HG03175 (cell line): ENCODE measurements around the gene MYLIP.

Experiments
- ATAC-seq: cut with Tn5 transposase; IDR thresholded peaks from one replicate; pipeline ENCODE4 v1.9.1; 2021; ENCODE audit warnings: mild to moderate bottlenecking, moderate library complexity; ENCODE audit not compliant: unreplicated experiment

Gene MYLIP

DNA sequence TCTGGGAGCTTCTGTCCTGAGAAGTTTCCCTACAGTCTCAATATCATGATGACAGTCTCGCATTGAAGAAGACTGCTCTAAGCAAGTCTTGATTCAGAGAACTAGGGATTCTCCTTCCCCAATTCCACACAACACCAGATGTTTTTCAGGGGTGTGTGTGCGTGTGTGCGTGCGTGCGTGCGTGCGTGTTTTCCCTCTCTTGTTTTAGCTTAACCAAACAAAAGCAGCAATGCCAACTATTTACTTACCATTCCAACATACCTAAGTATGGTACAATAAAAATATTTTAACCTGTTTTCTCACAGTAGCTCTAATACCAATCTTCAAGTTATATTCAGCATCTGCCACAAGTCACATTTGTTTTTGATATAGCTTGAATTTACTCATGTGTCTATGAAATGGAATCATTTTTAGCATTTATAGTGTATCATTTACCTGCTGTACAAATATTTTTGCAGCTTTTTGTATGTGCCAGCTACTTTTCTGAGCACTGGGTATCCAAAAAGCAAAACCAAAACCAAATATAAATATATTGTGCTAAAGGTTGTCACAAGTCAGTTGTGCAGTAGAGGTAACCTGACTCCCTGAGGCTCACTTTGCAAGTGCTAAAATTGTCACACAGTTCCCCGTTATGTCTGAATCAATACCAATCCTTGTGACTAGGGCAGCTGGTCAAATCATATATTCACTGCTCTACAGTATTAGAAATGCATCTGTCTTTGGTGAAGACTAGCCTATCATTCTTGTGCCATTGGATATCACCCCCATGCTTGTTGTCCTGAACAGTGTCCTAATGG, 21.7 kb upstream of the MYLIP start:
- ATAC-seq = no peak

DNA sequence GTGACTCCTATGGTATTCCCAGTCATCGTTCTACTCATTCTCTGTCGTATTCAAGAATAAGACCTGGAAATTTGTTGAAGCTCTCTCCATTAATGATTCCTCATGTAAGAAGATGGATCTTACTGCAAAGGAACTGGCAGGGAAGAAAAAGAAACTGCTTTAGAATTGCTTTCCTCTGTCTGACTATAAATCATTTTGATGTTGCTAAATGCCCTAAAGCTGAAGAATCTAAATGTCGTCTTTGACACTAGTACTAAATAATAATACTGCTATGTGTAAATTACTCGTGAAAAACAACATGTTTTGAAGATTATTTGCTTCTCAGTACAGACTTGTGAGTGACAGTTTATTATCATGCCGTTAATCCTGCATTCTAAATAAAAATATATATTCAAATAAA, 20.5 kb upstream of the MYLIP start:
- no peak for ATAC-seq

DNA sequence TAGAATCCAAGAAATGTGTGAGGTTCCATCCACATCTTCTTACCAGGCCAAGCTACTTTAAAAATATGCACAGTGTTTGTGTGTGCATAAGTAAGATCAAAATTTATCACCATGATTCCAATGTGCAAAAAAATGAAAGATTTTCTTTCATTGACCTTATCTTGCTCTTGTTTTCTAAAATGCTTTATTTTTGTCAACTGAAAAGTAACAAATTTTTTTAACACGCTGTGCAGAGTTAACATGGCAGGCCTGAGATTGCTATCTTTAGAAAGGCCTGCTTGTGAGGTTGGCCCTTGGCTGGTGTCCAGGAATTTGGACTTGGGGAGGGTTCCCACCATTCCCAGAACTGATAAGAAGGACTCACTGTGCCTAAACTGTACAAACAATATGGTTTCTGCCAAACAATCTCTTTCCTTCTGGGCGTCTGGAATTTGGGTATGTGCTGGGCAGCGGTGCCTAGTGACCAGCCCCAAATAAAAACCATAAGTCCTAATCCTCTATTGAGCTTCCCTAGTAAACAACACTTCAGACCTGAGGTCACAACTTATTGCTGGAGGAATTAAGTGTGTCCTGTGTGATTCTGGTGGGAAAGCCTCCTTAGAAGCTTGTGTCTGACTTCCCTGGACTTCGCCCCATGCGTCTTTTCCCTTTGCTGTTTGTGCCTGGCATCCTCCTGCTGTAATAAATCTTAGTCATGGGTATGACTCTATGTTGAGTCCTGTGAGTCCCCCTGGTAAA, 19.8 kb upstream of the MYLIP start:
- ATAC-seq = no peak

DNA sequence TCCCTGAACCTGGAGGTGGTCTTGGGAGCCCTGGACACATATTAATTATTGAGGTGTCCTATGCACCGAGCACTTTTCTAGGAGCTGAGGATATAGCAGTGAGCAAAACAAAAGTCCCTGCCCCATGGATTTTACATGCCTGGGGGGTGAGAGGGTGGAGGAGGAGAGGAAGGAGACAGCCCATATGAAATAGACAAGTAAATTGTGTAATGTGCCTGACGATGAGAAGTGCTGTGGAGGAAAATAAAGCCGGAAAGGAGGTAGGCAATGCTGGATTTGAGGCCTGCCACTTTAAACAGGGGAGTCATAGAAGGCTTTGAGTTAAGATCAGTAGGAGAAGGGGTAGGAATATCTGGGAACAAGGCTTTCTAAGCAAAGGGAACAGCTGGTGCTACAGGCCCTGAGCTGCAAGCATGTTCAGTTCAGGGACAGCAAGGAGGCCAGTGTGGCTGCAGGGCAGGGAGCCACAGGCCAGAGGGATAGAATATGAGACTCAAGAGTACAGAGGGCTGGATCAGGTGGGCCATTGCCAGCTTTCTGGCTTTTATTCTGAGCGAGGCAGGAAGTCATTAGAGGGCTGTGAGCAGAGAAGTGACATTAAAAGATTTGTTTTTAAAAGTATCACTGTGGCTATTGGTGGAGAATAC, 19.1 kb upstream of the MYLIP start:
- no peak for ATAC-seq

DNA sequence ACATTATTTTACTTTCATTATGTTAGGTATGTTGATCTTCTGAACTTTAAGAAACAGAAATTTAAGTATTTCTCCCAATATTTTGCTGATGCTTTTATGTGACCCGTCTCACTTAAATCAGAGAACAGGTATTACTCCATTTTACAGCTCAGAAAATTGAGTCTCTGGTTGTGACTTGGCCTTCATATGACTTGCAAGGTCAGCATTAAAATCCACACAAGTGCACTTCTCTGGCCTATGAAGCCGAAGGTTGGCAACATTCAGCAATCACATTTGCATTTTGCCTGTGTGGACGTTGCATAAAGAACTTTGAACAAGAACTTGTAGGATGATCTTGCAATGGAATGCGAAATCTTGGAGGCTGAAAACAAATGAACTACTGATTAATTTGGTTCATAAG, 10.1 kb upstream of the MYLIP start:
- no peak for ATAC-seq

DNA sequence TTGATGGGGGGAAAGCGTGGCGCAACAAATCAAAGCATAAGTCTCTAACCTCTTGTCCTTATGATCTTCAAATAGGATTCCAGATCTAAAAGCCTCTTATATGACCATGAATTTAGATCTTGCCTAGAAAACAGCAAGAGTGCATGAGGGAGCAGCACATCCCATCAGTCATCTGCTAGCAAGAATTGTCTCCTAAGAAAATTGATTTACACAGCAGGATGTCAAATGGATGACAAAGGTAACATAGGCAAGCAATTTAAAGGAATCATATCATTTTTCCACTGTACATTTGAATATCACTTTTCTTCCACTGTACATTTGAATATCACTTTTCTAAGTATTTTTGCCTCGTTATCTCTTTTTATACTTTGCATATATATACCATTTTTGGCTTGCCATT, 7.5 kb upstream of the MYLIP start:
- ATAC-seq = no peak

DNA sequence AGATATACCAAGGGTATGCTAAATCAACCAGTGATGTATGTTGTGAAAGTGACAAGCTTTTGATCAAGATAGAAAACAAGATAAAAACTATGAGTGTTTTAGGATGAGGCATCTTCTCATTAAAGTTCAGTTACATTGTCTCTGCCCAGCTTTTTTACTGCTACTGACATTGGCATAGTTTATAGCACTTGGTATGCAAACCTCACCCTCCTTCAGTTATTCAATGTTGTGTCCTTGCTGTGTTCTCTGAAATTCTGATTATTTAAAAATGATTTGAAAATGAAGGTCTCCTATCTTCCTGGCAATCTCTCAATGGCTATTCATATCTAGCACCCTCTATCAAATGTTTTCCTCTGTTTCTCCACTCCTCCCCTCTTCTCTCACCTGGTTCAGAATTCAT, 6.7 kb upstream of the MYLIP start:
- no peak for ATAC-seq

DNA sequence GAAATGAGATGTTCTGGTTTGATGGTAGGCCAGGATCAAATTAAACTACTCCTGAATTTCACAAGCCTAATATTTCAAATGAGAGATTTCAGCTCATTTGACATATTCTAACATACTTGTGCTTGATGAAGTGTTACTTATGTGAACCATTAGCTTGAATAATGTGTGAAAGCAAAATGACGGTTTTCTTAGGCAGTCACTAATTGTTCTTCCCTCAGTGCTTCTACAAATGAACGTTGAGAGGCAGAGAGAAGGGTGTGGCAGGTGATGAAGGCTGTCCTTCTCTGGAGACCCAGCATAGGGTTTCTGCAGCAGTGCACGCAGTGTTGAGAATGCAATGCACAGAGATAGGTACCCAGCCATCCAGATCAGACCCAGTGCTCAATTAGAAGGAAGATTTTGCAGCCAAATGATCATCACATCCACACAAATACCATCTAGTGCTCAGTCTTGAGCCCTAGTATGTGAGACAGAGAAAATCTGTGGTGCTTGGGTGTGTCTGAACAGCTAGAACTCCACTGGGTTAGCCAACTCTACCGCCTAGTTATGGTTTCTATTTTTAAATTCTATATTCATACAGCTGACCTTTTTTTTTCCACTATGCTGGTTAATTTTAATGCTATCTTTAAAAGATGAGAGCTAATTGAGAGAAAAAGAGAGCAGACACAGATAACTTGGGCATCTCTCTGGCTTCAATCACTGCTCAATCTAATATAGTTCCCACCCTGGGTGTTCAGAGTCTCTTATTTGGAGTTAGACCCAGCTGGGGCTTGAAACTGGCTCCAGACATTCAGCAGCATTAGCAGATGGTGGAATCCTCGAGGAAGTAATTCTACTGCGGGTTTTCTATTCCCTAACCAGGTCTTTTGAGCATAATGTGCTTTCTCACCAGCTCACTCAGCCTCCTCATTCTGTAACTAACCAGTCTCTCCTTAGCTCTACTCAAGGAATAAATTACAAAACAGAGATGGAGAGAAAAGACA, 4.4 kb upstream of the MYLIP start:
- ATAC-seq = no peak

DNA sequence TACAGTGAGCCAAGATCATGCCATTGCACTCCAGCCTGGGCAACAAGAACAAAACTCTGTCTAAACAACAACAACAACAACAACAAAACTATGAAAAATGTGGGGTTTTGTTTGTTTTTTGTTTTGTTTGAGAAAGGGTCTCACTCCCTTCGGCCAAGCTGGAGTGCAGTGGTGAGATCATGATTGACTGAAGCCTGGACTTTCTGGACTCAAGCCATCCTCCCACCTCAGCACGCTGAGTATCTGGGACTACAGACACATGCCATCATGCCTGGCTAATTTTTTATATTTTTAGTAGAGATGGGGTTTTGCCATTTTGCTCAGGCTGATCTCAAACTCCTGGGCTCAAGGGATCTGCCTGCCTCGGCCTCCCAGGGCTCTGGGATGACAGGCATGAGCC, 2.8 kb upstream of the MYLIP start:
- ATAC-seq = no peak

DNA sequence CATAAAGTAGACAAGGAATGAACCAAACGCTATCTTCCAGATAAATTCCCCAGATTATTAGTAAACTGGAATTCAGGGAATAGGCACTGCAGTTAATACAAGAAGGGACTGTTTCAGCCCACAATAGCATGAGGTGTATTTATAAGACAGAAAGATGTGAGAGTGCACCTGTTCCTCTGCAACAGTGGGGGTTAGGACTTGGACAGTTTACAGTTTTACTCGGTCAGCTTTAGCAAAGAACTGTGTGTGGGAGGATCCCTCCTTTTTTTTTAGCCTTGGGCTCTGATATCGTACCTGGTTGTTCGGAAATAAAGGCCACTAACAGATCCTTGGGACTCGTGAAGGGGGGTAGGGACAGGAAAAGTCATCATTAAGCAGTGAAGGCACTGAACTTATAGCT, 2.0 kb upstream of the MYLIP start:
- ATAC-seq = no peak

DNA sequence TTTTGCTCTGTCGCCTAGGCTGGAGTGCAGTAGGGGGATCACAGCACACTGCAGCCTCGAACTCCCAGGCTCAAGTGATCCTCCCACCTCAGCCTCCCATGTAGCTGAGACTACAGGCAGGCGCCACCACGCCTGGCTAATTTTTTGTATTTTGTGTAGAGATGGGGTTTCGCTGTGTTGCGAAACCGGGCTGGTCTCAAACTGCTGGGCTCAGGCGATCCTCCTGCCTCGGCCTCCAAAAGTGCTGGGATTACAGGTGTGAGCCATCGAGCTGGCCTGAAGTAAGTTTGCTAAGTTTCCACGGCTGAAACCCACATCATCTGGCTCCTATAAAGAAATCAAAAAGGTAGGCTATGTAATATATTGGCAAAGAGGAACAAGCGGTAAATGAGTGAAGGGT, 1.4 kb upstream of the MYLIP start:
- ATAC-seq = no peak

DNA sequence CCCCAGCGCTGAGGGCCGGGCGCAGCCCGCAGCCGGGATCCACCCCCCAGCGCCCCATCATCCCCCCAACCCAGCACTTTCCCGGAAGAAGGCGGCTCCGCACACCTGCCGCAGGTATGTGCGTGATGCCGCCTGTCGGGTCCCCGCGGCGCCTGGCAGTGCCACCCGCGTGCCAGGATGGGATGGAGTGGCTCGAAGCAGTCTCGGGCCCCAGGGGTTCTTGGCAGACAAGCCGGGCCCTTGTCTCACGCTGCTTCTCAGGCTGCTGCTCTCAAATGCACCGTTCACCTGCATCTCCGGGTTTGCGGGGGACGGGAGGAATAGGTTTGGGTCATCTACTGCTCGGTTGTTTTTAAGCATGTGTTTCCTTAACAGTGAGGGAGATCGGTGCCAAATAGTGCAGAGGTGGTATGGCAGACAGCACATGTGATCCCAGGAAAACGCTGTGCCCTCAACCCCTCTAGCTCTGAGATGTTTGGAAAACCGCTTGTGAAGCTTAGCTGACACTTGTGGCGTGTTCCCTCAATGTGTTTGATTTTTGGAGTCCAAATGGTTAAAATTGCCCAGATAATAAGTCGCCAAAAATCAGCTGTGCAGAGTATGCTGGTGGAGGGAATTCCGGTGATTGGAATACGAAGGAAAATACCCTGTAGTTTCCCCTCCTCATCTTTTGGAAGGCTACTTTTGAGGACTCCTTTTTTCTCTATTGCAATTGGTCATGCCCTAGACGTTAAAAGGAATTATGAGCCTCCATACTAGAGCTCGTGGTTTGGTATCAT, 926 bp downstream of the MYLIP start:
- peak; percentile 2 for ATAC-seq

DNA sequence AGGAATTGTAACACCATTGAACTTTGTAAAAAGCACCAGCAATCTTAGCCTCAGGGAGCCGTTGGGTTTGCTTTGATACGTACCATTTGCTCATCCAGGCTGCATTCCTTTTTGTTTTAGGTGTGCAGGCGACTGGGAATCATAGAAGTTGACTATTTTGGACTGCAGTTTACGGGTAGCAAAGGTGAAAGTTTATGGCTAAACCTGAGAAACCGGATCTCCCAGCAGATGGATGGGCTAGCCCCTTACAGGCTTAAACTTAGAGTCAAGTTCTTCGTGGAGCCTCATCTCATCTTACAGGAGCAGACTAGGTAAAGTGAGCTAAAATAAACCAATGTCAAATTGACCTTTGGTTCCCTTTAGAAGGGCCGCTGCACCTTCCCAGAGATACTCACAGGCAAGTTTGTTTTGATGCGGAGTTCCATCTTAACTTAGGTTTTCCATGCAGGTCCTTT, 1.6 kb downstream of the MYLIP start:
- ATAC-seq = no peak

DNA sequence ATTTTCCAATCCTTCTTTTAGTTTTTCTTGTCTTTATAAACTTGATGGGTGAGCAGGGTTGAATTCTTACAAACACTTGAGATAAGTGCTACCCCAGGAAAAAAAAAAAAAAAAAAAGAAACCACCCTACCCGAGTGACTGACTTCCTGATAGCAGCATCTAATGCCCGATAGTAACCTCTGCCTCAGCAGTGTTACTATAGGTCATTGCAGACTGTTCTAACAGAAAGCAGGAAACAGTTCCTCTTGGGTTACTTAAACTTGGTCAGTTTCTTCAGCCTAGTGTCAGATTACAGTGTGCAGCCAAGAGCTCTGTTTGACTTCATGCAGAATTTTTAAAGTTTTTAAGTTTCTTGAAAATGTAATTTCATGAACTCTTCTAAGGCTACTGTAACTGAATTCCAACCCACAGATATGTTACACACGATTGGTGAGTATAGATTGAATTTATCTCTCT, 2.1 kb downstream of the MYLIP start:
- ATAC-seq = peak; percentile 72

DNA sequence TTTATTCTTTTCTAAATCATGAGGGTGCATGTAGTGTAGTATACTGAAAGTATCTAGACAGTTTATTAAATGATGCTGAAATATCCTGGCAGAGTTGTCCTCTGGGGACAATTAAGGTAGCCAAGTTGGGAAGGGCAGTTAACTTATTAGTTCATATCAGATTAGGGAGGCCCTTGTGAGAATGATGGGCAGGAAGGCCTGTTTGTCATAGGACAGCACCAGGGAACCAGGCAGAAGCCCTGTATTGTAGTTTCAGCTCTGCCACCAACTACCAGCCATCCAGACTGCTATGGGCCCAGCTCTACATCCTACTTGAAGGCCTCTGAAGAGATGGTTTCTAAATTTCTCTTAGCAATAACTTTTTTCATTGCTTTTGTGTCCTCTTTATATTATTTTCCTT, 4.0 kb downstream of the MYLIP start:
- no peak for ATAC-seq

DNA sequence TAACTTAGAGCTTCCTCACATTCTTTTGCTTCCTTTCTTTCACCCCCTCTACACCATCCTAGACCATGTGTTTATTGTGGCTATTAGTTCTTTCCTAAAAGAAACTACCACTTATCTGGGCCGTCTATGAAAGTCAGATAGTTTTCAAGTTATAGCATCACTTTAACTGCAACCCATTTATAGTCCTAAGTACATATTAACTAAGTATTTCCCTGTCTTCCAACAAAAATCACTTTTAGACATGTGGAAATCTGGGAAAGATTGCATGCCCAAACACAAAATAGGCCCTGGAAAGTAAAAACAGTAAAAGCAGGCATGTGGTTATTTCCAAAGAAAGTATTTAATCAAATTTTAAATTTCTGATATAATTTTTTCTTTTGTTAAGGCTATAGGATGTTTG, 5.5 kb downstream of the MYLIP start:
- no peak for ATAC-seq

DNA sequence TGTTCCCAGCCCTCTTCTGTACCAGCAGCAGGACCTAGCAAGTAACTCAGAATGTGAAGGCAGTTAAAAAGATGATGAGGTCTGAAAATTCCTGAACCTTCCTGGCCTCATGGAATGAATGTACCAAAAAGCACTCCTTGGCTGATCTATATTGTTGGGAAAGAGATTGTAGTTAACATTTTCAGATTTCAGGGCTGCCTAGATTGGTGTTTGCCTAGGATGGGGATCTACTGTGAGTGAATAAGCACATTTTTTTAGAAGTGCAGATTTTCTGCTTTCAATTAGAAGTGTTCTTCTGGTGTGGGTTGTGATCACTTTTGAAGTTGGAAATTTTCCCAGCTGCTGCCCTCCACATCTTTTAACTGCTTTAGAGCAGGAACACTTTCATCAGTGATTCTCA, 6.2 kb downstream of the MYLIP start:
- ATAC-seq = no peak

DNA sequence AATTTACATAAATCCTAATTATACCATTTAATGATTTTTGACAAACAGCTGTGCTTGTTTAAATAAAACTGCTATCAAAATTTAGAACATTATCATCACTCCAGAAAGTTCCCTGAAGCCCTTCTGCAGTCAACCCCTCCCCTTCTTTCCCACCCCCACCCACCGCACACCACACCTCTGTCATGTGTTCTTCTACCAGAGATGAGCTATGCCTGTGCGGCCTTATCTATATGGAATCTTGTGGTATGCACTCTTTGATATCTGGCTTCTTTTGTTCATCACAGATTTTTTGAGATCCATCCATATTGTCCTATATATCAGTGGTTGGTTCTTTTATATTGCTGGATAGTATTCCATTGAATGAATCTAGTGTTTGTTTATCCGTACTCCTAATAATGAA, 7.2 kb downstream of the MYLIP start:
- no peak for ATAC-seq

DNA sequence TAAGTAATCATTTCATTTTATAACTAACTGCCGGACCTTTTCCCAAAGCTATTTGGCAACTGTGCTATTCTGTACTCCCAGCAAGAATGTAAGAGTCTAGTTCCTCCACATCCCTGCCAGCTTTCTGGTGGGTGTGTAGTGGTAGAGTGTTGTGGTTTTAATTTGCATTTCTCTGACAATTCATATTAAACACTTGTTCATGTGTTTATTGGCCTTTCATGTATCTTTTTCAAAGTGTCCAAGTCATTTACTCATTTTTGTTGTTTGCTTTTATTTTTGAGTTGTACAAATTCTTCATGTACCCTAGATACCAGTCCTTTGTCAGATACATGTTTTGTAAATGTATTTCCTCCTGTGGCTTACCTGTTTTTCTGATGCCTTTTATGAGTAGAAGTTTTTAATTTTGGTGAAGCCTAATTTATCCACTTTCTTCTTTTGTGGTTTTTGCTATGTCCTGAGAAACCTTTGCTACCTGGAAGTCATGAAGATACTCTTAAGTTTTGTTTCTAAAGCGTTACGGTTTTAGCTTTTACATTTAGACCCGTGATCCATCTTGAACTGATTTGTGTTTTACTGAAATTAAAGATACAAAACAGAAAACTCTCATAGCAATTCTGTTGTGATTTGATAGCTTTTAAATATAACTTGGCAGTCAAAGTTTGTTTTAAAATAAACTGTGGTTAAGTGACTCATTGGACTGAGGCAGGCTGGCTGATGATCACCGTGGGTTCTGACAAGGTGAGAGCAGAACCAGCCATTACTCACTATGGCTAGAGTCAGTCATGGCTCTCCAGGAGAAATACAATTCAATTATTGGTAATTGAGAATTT, 8.0 kb downstream of the MYLIP start:
- no peak for ATAC-seq
